Thyroid gland (tissue), 4 donors: Measurements from ENCODE around the gene SOD3.

ENCODE experiments used
- POLR2A ChIP-seq, 2 donors: fragments of 450-650 bp; IDR thresholded peaks; one replicate each; pipeline ENCODE4 v1.6.1; 2017; ENCODE audit warnings: antibody characterized with exemption in 2 of 2, mild to moderate bottlenecking in 2 of 2, moderate library complexity in 1 of 2
- TF ChIP-seq, protein P1 (sequence below), 6 experiments: fragments of 200-600 bp in 3 of 6; fragments of 450-650 bp in 3 of 6; sonication (generic) in 3 of 6; IDR thresholded peaks; one replicate each; pipeline ENCODE4 v1.5.1; 2016 to 2019; ENCODE audit warnings: antibody characterized with exemption in 6 of 6, mild to moderate bottlenecking in 2 of 6, inconsistent platforms in 1 of 6, moderate library complexity in 1 of 6

DNA sequence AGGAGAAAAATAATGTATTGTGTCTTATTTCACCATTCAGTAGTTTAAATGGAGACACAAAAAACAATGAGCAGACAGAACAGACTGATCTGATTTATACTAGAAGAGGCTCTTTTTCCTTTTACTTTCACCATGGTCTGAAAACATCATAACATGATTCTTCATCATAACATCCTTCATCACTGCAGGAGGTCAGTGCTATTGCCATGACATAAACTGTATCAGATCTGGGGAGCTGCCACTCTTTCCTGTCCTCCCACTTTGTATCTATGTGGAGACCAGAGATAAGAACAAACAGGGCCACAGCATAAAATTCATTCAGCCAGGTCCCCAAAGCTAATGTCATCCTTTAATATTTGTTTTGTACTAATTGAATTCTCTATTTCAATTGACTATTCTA is 25.2 kb downstream of the SOD3 start:
- TF ChIP-seq, protein P1, sequence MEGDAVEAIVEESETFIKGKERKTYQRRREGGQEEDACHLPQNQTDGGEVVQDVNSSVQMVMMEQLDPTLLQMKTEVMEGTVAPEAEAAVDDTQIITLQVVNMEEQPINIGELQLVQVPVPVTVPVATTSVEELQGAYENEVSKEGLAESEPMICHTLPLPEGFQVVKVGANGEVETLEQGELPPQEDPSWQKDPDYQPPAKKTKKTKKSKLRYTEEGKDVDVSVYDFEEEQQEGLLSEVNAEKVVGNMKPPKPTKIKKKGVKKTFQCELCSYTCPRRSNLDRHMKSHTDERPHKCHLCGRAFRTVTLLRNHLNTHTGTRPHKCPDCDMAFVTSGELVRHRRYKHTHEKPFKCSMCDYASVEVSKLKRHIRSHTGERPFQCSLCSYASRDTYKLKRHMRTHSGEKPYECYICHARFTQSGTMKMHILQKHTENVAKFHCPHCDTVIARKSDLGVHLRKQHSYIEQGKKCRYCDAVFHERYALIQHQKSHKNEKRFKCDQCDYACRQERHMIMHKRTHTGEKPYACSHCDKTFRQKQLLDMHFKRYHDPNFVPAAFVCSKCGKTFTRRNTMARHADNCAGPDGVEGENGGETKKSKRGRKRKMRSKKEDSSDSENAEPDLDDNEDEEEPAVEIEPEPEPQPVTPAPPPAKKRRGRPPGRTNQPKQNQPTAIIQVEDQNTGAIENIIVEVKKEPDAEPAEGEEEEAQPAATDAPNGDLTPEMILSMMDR (IDR thresholded peaks at IDR 0.05) = no peak
- TF ChIP-seq POLR2A (IDR thresholded peaks at IDR 0.05) = no peak
